HG02678 (cell line): ENCODE measurements around the gene COG7.
"Not testable (repeated sequence)": the region's sequence is repeated elsewhere in the genome, so short reads cannot be mapped to it uniquely, and the experiment has no call there.

Experiments used
- ATAC-seq: cut with Tn5 transposase; IDR thresholded peaks from one replicate; pipeline ENCODE4 v1.9.1; 2021; ENCODE audit warnings: mild to moderate bottlenecking, moderate library complexity; ENCODE audit not compliant: unreplicated experiment

COG7 gene

DNA sequence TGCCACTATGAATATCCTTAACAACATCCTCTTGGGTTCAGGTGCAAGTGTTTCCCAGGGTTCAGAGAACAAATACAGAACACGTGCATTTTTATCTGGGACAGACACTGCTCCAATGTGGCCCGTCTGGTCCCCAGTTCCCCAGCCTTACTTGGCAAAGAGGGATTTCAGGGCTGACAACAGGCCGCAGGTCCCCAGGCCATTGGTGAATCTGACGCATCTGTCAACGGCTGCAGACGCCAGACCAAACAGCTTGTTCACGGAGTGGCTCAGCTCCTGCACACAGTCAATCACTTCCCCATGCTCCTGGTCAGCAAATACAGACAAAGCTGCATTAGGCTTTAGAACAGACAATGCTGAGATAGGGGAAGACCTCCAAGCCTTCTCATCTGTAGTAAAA is 36.2 kb downstream of the COG7 start:
- ATAC-seq: no peak

DNA sequence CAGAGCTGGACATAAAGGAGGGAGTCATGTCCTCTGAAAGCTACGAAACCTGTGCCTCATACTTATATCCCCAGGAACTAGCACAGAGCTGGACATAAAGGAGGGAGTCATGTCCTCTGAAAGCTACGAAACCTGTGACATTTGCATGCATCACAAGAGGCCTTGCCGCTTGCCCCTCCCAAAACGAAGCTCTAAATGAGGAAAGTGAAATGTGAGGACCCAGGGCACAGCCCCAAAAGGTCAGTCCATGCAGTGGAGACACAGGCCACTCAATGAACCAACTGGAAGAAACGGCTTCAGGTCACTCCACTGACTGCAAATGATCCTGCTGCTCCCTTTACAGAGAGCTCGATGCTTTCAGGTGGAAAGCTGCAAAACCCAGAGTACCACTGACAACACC is 38.3 kb downstream of the COG7 start:
- ATAC-seq: no peak

DNA sequence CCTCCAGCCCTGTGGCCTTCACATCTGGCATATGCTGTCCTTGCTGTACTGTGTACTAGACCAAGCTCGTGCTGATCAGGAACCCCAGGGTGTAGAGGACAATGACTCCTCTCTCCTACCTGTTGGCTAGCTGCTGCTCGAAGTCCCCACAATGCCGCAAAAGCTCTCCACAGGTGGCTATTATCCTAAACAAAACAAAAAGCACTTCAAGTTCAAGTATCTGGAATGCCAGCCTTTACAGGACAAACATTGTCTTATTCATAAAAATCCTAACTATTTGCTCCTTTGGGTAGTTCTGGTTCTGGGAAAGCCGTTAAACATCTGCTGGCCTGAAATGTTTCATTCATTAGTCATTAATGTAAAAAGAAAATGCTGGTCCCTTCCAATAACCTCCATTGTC is 42.8 kb downstream of the COG7 start:
- ATAC-seq: no peak

DNA sequence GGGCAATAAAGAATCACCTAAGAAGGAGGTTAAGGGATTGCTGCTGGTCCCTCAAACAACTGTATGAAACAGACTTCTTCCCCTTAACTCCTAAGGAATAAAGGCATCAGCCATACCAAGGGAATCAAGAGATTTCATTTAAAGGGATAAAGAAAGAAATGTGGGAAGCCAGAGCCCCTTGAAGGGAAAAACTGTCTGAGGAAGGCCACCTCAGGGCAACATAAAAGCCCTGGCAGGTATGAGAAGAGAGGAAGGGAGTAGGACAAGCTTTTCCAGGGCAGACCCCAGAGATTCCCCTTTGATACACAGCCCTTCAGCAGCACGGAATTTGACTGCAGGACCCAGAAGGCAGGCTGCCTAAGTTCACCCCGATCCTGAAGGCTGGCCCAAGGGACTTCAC is 43.5 kb downstream of the COG7 start:
- no peak for ATAC-seq

- ATAC-seq: no peak
Observed at GRCh38 chr16:23408823-23409298, 44.1 kb downstream of the COG7 start.

GRCh38 chr16:23408242-23408822 is 44.7 kb downstream of the COG7 start:
- no peak for ATAC-seq

DNA sequence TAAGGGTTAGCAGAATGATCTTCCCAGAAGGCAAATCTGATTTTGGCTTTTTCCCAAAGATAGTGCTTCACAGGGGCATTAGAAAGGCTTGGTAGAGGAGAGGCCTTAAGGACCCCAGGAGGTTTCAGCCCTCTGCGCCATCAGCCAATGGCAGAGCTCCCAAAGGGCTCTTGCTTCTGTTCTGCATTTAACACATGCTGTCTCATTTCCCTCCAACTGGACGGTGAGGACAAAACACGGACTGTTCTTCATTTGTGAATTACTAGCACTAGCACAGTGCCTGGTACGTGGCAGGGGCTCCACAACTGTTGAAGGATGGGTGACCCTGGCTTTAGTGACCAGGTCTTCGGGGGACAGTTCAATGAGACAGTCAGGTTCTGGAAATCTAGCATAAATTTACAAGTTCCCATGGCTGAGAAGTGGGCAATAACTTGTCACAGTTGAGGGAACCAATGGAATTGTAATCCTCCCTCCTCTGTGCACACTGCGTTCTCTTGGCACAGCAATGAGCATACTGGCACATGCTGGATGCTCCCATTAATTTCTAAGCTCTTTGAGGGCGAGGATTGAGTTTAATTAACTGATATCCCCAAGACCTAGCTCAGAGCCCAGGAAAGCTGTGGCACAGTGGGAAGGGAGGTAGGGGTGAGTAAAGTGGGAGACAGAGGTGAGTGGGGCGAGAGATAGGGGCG is 45.4 kb downstream of the COG7 start:
- ATAC-seq: no peak

GRCh38 chr16:23406546-23407240 is 46.3 kb downstream of the COG7 start:
- ATAC-seq: no peak

DNA sequence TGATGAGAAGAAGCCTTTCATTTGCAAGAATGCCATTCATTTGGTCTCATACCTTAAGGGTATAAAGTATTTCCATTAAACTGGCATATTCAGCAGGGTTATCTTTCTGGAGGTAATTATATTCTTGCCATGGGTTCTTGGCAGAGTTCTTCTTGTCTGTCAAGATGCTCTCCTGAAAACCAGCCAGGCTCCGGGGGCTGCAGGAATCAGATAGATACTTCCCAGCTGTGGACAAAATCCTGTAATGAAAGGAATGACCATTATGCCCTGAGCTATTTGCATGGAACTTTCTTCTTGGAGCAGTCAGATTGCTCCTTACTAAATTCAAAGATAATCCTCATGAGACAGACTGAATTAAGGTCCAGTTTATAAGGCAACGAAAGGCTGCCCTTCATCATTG is 47.0 kb downstream of the COG7 start:
- ATAC-seq: no peak

- ATAC-seq: no peak
Observed at GRCh38 chr16:23403547-23403946, 49.4 kb downstream of the COG7 start.

- no peak for ATAC-seq
Observed at GRCh38 chr16:23402100-23402499, 50.9 kb downstream of the COG7 start.

- ATAC-seq: no peak
Observed at GRCh38 chr16:23401139-23401538, 51.9 kb downstream of the COG7 start.

DNA sequence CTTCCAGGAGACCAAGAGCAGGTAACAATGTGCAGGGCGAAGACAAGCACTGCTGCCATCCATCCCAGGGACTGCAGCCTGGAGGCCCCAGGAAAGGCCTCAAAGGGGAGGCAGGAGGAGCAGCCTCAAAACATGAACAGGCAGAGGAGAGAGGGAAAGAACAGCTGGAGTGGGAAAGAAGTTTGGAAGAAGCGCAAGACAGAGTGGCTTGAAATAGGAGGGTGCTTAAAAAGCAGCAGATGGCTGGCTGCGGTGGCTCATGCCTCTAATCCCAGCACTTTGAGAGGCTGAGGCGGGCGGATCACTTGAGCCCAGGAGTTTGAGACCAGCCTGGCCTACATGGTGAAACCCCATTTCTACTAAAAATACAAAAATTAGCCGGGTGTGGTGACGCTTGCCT is 52.5 kb downstream of the COG7 start:
- ATAC-seq: not testable (repeated sequence)

GRCh38 chr16:23398987-23399805 is 53.8 kb downstream of the COG7 start:
- no peak for ATAC-seq

DNA sequence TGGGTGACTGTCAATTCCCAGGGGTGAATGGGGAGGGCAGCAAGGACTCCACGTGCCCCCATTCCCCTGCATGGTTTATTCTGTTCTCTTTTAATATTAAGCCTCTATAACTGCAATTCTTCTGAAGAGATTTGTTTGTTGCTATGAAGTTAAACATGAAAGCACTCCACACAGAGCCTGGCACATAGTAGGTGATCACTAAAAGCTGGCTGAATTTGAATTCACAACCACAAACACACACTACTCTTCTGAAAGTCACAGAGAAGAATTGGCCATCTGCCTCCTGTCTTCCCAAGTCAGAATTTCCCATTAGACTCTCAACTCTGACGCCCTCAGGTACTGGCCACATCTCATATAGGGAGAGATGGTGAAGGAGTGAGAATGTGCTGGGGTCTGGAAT is 55.5 kb downstream of the COG7 start:
- ATAC-seq: no peak

DNA sequence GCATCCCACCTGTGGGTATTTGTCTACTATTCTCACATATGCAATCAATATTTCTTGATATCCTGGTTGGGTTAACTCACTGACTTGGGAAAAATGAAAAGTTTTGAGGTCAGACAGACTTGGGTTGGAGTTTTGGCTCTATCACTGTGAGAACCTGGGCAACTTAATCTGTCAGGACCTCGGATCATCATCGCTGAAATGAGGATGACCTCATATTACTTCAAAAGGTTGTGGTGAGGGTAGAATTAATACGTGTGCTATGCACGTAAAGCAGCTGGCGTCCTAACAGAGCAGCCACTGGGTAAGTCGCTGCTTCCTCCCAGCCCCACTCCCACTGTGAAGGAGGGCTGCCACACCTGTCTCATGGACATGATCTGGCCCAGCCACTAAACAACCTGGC is 57.3 kb downstream of the COG7 start:
- ATAC-seq: no peak

- no peak for ATAC-seq
Observed at GRCh38 chr16:23394141-23394831, 58.7 kb downstream of the COG7 start.

DNA sequence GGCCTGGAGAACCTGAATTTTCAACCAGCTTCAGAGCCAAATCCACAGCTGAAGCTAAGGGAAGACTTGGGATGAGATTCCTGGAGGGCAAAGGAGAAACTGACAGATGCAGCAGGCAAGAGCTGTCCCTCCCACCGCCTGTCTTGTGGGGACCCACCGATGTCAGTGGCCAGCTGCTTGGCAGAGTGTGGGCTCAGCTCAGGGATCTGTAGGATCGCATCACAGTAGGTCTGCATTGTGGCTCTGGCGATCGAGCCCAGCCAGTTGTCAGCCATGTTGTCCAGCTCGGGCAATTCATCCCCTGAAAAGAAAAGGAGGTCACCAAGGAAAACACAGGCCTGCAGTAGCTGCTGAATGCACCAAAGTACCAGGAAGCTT is 60.8 kb downstream of the COG7 start:
- ATAC-seq: no peak

DNA sequence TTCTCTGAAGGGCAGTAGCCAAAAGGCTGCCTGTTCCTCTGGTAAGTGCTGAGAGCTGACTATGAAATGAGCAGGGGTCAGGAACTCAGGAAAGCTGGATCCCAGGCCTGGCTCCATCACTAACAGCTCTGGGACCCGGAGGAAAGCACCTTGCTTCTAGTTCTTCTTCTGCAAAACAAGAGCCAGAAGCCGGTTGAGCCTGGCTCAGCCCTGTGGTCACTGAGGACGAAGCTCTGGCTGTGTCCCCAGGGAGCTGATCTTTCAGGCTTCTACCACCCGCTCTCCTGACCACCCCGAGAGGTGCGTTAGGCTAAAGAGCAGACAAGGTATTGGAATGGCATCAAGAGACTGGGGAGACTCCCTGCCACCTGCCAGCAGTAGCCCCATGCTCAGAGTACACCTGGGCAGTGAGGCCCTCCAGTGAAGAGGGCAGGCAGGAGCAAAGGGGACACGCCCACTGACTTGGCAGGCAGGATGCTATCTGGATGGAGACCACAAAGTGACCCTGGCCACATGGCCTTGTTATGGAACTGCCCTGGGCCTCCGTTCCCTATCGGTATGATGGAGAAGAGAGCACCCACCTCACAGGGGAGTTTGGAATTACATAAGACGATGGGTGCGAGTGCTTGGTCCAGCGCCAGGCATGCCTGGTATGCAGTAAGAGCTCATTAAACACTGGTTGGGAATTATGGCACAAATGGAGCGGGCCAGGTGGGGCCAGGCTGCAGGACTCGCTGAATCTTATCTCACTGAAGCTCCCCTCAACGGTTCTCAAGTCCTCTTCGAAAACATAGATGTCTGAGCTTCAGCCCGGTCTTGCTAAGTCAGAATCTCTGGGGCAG is 61.4 kb downstream of the COG7 start:
- no peak for ATAC-seq

DNA sequence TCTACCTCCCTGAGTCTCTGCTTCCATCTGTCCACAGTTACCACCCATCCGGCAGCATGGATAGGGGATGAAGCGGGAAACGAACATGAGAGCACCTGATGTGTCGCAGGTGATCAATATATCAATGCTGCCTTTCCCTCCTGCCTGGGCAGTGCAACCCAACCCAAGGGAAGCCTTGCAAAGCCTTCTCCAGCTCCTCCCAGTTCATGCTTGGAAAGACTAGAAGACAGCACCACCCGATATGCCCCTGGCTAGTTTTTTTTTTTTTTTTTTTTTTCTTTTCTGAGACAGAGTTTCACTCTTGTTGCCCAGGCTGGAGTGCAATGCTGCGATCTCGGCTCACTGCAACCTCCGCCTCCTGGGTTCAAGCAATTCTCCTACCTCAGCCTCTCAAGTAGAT is 63.1 kb downstream of the COG7 start:
- not testable (repeated sequence) for ATAC-seq
